UCSD-AML1 (cell line): ENCODE measurements around the gene ARMH1.
"Not testable (repeated sequence)": the region's sequence is repeated elsewhere in the genome, so short reads cannot be mapped to it uniquely, and the experiment has no call there.

Experiments
- DNase-seq: peaks from one replicate; lab custom pipeline; 2025; ENCODE audit not compliant: unreplicated experiment; lab: John Stamatoyannopoulos, UW

ARMH1 gene

GRCh38 chr1:44693159-44693558 lies 18.6 kb downstream of the ARMH1 start:
- no peak for DNase-seq

GRCh38 chr1:44693900-44694299 lies 19.4 kb downstream of the ARMH1 start:
- no peak for DNase-seq

- no peak for DNase-seq
These were observed 20.5 kb downstream of the ARMH1 start for GRCh38 chr1:44694863-44695478.

- no peak for DNase-seq
These were observed 21.2 kb downstream of the ARMH1 start for GRCh38 chr1:44695671-44696070.

GRCh38 chr1:44696101-44696500 lies 21.6 kb downstream of the ARMH1 start:
- DNase-seq = no peak

GRCh38 chr1:44696789-44697345 lies 22.4 kb downstream of the ARMH1 start:
- peak; percentile 60 for DNase-seq

- no peak for DNase-seq
These were observed 23.6 kb downstream of the ARMH1 start for GRCh38 chr1:44698138-44698537.

- DNase-seq = not testable (repeated sequence)
These were observed 24.9 kb downstream of the ARMH1 start for GRCh38 chr1:44699375-44699774.

- DNase-seq = no peak
These were observed 26.1 kb downstream of the ARMH1 start for GRCh38 chr1:44700573-44700972.

GRCh38 chr1:44701141-44701573 lies 26.6 kb downstream of the ARMH1 start:
- DNase-seq = no peak

- DNase-seq = no peak
These were observed 31.0 kb downstream of the ARMH1 start for GRCh38 chr1:44705470-44705869.

GRCh38 chr1:44705938-44706337 lies 31.4 kb downstream of the ARMH1 start:
- no peak for DNase-seq

GRCh38 chr1:44707112-44707881 lies 32.8 kb downstream of the ARMH1 start:
- no peak for DNase-seq

- peak; percentile 38 for DNase-seq
These were observed 33.7 kb downstream of the ARMH1 start for GRCh38 chr1:44707959-44708831.

GRCh38 chr1:44713321-44713781 lies 38.8 kb downstream of the ARMH1 start:
- DNase-seq = no peak

GRCh38 chr1:44714532-44714931 lies 40.0 kb downstream of the ARMH1 start:
- no peak for DNase-seq

- peak; percentile 60 for DNase-seq
These were observed 40.5 kb downstream of the ARMH1 start for GRCh38 chr1:44714944-44715571.

- DNase-seq = no peak
These were observed 42.6 kb downstream of the ARMH1 start for GRCh38 chr1:44717156-44717555.

- no peak for DNase-seq
These were observed 43.1 kb downstream of the ARMH1 start for GRCh38 chr1:44717653-44718052.

- no peak for DNase-seq
These were observed 43.6 kb downstream of the ARMH1 start for GRCh38 chr1:44718091-44718490.

- no peak for DNase-seq
These were observed 44.8 kb downstream of the ARMH1 start for GRCh38 chr1:44719318-44719717.
